GM12801 (cell line): ENCODE measurements around the gene LSM8.

Source experiments
- TF ChIP-seq, protein P1 (sequence below): IDR thresholded peaks from one replicate; pipeline ENCODE4 v1.5.1; 2011; ENCODE audit warnings: control low read depth; ENCODE audit not compliant: insufficient read length; ENCODE audit errors: extremely low read depth

Gene LSM8

GRCh38 chr7:118183786-118184564 lies at the start of gene LSM8:
TSS of gene LSM8 (plus strand) at chr7:118184164. CDS start at chr7:118184224, 60 bp downstream.
- TF ChIP-seq, protein P1, sequence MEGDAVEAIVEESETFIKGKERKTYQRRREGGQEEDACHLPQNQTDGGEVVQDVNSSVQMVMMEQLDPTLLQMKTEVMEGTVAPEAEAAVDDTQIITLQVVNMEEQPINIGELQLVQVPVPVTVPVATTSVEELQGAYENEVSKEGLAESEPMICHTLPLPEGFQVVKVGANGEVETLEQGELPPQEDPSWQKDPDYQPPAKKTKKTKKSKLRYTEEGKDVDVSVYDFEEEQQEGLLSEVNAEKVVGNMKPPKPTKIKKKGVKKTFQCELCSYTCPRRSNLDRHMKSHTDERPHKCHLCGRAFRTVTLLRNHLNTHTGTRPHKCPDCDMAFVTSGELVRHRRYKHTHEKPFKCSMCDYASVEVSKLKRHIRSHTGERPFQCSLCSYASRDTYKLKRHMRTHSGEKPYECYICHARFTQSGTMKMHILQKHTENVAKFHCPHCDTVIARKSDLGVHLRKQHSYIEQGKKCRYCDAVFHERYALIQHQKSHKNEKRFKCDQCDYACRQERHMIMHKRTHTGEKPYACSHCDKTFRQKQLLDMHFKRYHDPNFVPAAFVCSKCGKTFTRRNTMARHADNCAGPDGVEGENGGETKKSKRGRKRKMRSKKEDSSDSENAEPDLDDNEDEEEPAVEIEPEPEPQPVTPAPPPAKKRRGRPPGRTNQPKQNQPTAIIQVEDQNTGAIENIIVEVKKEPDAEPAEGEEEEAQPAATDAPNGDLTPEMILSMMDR, result no peak

GRCh38 chr7:118140468-118140867 lies 43.5 kb upstream of the LSM8 start:
- TF ChIP-seq, protein P1, result no peak

GRCh38 chr7:118142012-118142411 lies 42.0 kb upstream of the LSM8 start:
- TF ChIP-seq, protein P1, result no peak

DNA sequence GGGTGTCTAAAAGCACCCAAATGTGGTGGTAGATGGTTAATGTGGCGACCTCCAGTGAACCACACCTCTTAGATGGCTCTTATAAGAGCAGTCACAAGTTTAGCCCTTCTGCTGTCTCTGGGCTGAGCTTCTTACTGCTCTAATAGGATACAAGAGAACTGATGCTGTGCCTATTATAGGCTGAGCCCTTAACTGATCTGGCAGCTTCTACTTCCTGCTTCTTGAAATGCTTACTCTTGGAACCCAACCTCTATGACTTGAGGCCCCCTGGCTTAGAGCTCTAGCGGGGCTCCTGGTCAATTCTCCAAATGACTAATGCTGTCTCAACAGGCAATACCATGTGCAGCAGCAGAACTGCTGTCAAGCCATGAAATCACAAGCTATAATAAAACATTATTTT lies 35.0 kb upstream of the LSM8 start:
- TF ChIP-seq, protein P1, result no peak

- TF ChIP-seq, protein P1, result no peak
These were observed 34.6 kb upstream of the LSM8 start for GRCh38 chr7:118149394-118149793.

- TF ChIP-seq, protein P1, result no peak
These were observed 32.3 kb upstream of the LSM8 start for GRCh38 chr7:118151671-118152070.

DNA sequence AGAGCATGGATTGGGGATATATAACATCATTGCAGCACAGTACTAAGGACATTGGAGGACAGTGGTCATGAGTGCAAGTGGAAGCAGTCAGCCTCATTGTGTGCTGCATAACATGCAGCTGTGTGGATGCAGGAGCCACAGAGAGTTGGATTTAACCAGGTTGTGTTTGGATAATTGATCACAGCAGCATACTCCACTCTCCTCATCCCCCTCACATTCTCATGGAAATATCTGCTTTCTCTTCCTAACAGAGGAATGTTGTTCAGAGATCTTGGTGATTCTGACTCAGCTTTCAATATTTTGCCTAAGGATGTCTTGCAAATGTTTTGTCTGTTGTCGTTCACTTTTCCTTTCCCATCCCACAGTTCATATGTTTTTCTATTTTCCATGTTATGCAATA lies 31.8 kb upstream of the LSM8 start:
- TF ChIP-seq, protein P1, result no peak
